ENCODE measurements around the gene PRKG1. TPM values are rescaled to one million over a fixed set of nuclear protein-coding genes. Genes with fewer than 3 reads are reported as not detected.
A peak's percentile ranks its signal among the peaks of the same experiment; 100 is the strongest.

PRKG1 gene
- total RNA-seq, 1 donor from 2014 or later: 4.6 TPM

DNA sequence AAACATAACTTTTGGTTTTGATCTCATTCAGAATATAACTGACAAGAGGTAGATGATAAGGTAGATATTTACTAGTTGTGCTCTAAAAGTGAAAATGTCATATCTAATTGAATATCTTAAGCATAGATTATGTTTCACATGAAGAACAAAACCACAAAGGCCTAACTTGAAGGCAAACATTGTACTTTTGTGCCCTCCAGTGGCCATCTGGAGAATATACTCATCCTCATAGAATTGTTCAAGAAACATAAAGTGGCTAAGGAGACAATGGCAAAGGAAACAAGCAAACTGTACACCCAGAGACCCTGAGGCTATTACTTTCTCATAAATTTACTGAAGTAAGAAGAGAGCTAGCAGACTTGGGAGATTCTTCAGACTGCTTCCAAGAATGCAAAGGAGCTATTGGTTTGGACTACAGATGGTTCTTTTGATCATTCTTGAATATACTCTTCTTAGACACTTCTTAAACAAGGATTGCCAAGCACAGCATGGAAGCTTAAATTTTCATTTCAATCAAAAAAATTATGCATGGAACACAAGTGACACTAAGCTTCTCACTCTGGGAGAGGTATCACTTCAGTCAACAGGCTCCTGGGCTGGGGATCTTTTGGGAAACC is 1141.6 kb downstream of the PRKG1 start:
- Mint-ChIP-seq H3K4me1 (ENCODE audit: low read depth) (peaks cover 12% of the 10 kb centered on the region), H3K27me3 (no peaks in the 10 kb centered on the region), H3K4me3 (ENCODE audit: low read depth) (no peak overlapping the region), H3K36me3 (ENCODE audit: insufficient read depth) (no peaks in the 10 kb centered on the region), H3K9me3 (ENCODE audit: low read depth) (no peaks in the 10 kb centered on the region), H3K27ac (no peak overlapping the region)
- peak; percentile 30 for DNase-seq (ENCODE audit: low spot score, unreplicated experiment)
- TF ChIP-seq, protein P1, sequence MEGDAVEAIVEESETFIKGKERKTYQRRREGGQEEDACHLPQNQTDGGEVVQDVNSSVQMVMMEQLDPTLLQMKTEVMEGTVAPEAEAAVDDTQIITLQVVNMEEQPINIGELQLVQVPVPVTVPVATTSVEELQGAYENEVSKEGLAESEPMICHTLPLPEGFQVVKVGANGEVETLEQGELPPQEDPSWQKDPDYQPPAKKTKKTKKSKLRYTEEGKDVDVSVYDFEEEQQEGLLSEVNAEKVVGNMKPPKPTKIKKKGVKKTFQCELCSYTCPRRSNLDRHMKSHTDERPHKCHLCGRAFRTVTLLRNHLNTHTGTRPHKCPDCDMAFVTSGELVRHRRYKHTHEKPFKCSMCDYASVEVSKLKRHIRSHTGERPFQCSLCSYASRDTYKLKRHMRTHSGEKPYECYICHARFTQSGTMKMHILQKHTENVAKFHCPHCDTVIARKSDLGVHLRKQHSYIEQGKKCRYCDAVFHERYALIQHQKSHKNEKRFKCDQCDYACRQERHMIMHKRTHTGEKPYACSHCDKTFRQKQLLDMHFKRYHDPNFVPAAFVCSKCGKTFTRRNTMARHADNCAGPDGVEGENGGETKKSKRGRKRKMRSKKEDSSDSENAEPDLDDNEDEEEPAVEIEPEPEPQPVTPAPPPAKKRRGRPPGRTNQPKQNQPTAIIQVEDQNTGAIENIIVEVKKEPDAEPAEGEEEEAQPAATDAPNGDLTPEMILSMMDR (IDR thresholded peaks at IDR 0.05; ENCODE audit: unreplicated experiment): peak; percentile 88

DNA sequence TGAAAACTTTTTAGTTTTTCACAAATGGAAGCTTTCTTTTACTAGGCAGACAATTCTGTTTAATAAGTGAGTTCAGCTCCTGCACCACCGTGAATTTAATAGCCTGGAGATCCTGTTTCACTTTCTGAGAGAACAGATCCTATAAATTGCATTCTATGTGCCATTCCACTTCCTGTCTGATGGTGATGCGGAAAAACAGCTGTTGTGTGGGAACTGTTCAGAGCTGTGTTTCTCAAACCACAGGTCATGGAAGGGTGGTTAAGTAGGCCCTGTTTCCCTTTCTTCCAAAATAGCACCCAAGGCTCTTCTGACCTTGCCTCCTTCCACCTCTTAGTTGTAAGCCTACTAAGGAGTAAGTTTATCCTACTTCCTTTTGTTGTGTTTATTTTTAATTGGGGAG is 1142.6 kb downstream of the PRKG1 start:
- TF ChIP-seq, protein P1 (IDR thresholded peaks at IDR 0.05; ENCODE audit: unreplicated experiment): no peak
- no peak overlapping the region for H3K4me3 Mint-ChIP-seq (ENCODE audit: low read depth)
- no peak for DNase-seq (ENCODE audit: low spot score, unreplicated experiment)
- H3K9me3 Mint-ChIP-seq (ENCODE audit: low read depth): no peaks in the 10 kb centered on the region
- H3K27ac Mint-ChIP-seq: no peak overlapping the region
- no peaks in the 10 kb centered on the region for H3K27me3 Mint-ChIP-seq
- H3K36me3 Mint-ChIP-seq (ENCODE audit: insufficient read depth): no peaks in the 10 kb centered on the region
- peaks cover 12% of the 10 kb centered on the region for H3K4me1 Mint-ChIP-seq (ENCODE audit: low read depth)

DNA sequence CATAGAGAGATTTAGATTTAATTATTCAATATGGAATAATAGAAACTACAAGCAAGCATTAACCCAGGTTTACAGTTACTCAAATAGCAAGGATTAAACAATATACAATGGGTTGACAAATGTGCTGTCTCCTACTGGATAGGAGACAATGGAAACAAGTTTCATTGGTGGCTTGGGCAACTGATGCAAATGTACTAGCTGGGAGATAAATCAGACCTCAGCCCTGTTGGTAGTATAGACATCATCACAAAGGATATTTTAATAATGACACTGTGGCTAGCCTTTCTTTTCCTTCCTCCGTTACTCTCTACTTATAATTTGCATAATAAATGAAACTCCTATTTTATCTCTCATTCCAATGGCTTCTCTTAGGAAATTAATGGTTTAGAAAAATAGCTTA is 1143.2 kb downstream of the PRKG1 start:
- Mint-ChIP-seq H3K4me3 (ENCODE audit: low read depth) (no peak overlapping the region), H3K27ac (no peak overlapping the region), H3K9me3 (ENCODE audit: low read depth) (no peaks in the 10 kb centered on the region), H3K4me1 (ENCODE audit: low read depth) (peaks cover 8% of the 10 kb centered on the region), H3K36me3 (ENCODE audit: insufficient read depth) (no peaks in the 10 kb centered on the region), H3K27me3 (no peaks in the 10 kb centered on the region)
- TF ChIP-seq, protein P1 (IDR thresholded peaks at IDR 0.05; ENCODE audit: unreplicated experiment): no peak
- no peak for DNase-seq (ENCODE audit: low spot score, unreplicated experiment)

DNA sequence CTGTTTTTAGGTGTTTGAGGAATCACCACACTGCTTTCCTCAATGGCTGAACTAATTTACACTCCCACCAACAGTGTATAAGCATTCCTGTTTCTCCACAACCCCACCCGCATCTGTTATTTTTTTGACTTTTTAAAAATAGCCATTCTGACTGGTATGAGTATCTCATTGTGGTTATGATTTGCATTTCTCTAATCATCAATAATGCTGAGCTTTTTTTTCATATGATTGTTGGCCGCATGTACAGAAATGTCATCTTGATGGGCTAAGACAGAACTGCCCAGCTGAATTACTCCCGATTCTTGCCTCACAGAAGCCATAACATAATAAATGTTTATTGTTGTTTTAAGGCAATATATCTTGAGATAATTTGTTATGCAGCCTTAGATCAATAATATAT is 1146.7 kb downstream of the PRKG1 start:
- DNase-seq (ENCODE audit: low spot score, unreplicated experiment): no peak
- no peak overlapping the region for H3K4me3 Mint-ChIP-seq (ENCODE audit: low read depth)
- TF ChIP-seq, protein P1 (IDR thresholded peaks at IDR 0.05; ENCODE audit: unreplicated experiment): no peak
- no peaks in the 10 kb centered on the region for H3K27me3 Mint-ChIP-seq
- H3K27ac Mint-ChIP-seq: no peak overlapping the region
- no peaks in the 10 kb centered on the region for H3K4me1 Mint-ChIP-seq (ENCODE audit: low read depth)
- no peaks in the 10 kb centered on the region for H3K36me3 Mint-ChIP-seq (ENCODE audit: insufficient read depth)
- peaks cover 6% of the 10 kb centered on the region for H3K9me3 Mint-ChIP-seq (ENCODE audit: low read depth)

DNA sequence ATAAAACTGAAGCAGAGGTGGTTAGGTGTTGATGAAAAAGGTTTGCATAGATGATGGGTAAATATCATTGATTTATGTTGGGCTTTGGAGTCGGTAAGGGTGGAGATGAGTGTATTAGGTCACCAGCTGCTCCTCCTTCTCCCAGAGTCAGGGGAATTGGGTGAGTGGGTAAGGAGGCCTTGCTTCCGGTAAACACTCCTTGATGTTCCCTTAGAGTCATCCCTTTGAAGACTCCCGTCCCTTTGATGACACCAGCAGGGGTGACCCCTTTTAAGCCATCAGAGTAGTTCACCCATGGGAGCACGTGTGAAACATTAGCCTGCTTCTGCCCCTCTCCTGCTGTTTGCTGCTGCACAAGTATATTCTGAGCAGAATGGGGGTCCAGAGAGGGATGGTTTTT is 1147.6 kb downstream of the PRKG1 start:
- H3K27ac Mint-ChIP-seq: no peak overlapping the region
- TF ChIP-seq, protein P1 (IDR thresholded peaks at IDR 0.05; ENCODE audit: unreplicated experiment): no peak
- no peaks in the 10 kb centered on the region for H3K27me3 Mint-ChIP-seq
- no peaks in the 10 kb centered on the region for H3K4me1 Mint-ChIP-seq (ENCODE audit: low read depth)
- H3K36me3 Mint-ChIP-seq (ENCODE audit: insufficient read depth): no peaks in the 10 kb centered on the region
- no peak overlapping the region for H3K4me3 Mint-ChIP-seq (ENCODE audit: low read depth)
- peaks cover 6% of the 10 kb centered on the region for H3K9me3 Mint-ChIP-seq (ENCODE audit: low read depth)
- no peak for DNase-seq (ENCODE audit: low spot score, unreplicated experiment)

All from progenitor cell of endocrine pancreas (in vitro differentiated cells).